K562 (cell line): ENCODE data around the gene ZNF155. TPM values are rescaled to one million over a fixed set of nuclear protein-coding genes. Genes with fewer than 3 reads are reported as not detected.
A peak's percentile ranks its signal among the peaks of the same experiment; 100 is the strongest.

Source experiments
- ATAC-seq: fragments of 200-7000 bp; cut with Tn5 transposase; 3 replicates; pipeline ENCODE4 v1.9.1; 2020; ENCODE audit warnings: moderate library complexity
- BruUV-seq: library from RNA; stranded (reverse); fragments of 400-500 nt; replicated peaks from 2 replicates; lab custom pipeline; 2021; lab: Mats Ljungman, UMichigan
- CTCF ChIA-PET: fragments of 300-600 bp; formaldehyde crosslinking; extraction: SDS; loops from one replicate; lab custom pipeline; 2021; ENCODE audit warnings: low intra/inter-chr PET ratio; lab: Yijun Ruan, JAX
- POLR2A ChIA-PET: fragments of 300-600, 350-650 bp; sonication (Branson Sonifier 250); formaldehyde crosslinking; extraction: SDS; loops from one replicate; lab custom pipeline; 2021; ENCODE audit warnings: antibody characterized with exemption, inconsistent platforms; lab: Yijun Ruan, JAX
- DNase-seq, 4 experiments: peaks; one replicate each; pipeline versions ENCODE4 v3.0.0 to v3.0.0-alpha.2; 2011 to 2018; ENCODE audit warnings: low spot score in 3 of 4, mixed read lengths in 3 of 4; ENCODE audit errors: extremely low read depth in 1 of 4
- FAIRE-seq: peaks from 2 replicates; lab custom pipeline; 2011; peaks lifted over from hg19 to GRCh38; lab: Jason Lieb, UNC
- H2AFZ ChIP-seq: 2 replicates; pipeline ENCODE4 v1.6.0; 2011; ENCODE audit warnings: low read depth, low read length, control low read depth, inconsistent platforms
- H3K27ac ChIP-seq: fragments of 200-600 bp; 3 replicates; pipeline ENCODE4 v1.8.0; 2011; ENCODE audit warnings: low read depth, mild to moderate bottlenecking, control low read depth, inconsistent platforms, low read length, moderate library complexity, mixed read lengths; ENCODE audit errors: extremely low read depth
- H3K27me3 ChIP-seq, 2 experiments: fragments of 300-600 bp in 1 of 2; 2 replicates in 1 of 2; 3 replicates in 1 of 2; pipeline versions ENCODE4 v1.6.0 to v1.8.0; 2011; ENCODE audit warnings: inconsistent platforms in 2 of 2, low read length in 2 of 2, mild to moderate bottlenecking in 1 of 2, mixed read lengths in 1 of 2, moderate library complexity in 1 of 2; ENCODE audit not compliant: control insufficient read depth in 2 of 2, insufficient read depth in 2 of 2
- H3K36me3 ChIP-seq: fragments of 300-600 bp; 3 replicates; pipeline ENCODE4 v1.8.0; 2011; ENCODE audit warnings: mild to moderate bottlenecking, low read length, inconsistent platforms; ENCODE audit not compliant: control insufficient read depth, insufficient read depth
- H3K4me1 ChIP-seq, 2 experiments: fragments of 200-600 bp in 1 of 2; replicated peaks in 1 of 2; 2 replicates in 1 of 2; 3 replicates in 1 of 2; pipeline versions ENCODE4 v1.5.1 to v1.8.0; 2011; ENCODE audit warnings: inconsistent platforms in 2 of 2, low read length in 2 of 2, mild to moderate bottlenecking in 1 of 2, mixed read lengths in 1 of 2, moderate library complexity in 1 of 2; ENCODE audit not compliant: control insufficient read depth in 2 of 2, insufficient read depth in 2 of 2
- H3K4me2 ChIP-seq: 2 replicates; pipeline ENCODE4 v1.6.1; 2011; ENCODE audit warnings: low read length, control low read depth, inconsistent platforms, mixed read lengths; ENCODE audit not compliant: insufficient read depth
- H3K4me3 ChIP-seq: fragments of 200-600 bp; sonication (generic), shearing (Covaris generic); 2 replicates; pipeline ENCODE4 v1.5.1; 2016; ENCODE audit warnings: control low read depth, inconsistent platforms
- H3K79me2 ChIP-seq: fragments of 200-600 bp; 3 replicates; pipeline ENCODE4 v1.8.0; 2011; ENCODE audit warnings: low read length, inconsistent platforms; ENCODE audit not compliant: control insufficient read depth, insufficient read depth
- H3K9ac ChIP-seq, 2 experiments: 2 replicates each; pipeline versions ENCODE4 v1.6.0 to v1.6.1; 2011; ENCODE audit warnings: low read depth in 2 of 2, low read length in 2 of 2, control low read depth in 1 of 2, inconsistent platforms in 1 of 2, mild to moderate bottlenecking in 1 of 2, mixed read lengths in 1 of 2; ENCODE audit not compliant: insufficient read depth in 1 of 2
- H3K9me1 ChIP-seq: one replicate; pipeline ENCODE4 v1.6.0; 2011; ENCODE audit warnings: inconsistent platforms, mild to moderate bottlenecking, low read length, moderate library complexity; ENCODE audit not compliant: control insufficient read depth, insufficient read depth
- H3K9me3 ChIP-seq: replicated peaks from 2 replicates; pipeline ENCODE4 v1.5.1; 2011; ENCODE audit warnings: low read depth, low read length, inconsistent platforms; ENCODE audit not compliant: control insufficient read depth, insufficient read depth
- H4K20me1 ChIP-seq: replicated peaks from 2 replicates; pipeline ENCODE4 v1.6.1; 2011; ENCODE audit warnings: low read length, inconsistent platforms, mixed read lengths; ENCODE audit not compliant: control insufficient read depth, insufficient read depth
- CBX2 ChIP-seq: fragments of 200-600 bp; sonication (generic); IDR thresholded peaks from one replicate; pipeline ENCODE4 v1.6.1; 2012; ENCODE audit warnings: mild to moderate bottlenecking, low read length, inconsistent platforms; ENCODE audit not compliant: insufficient read depth, poor library complexity, severe bottlenecking
- FOXP1 ChIP-seq: sonication (generic); formaldehyde crosslinking; IDR thresholded peaks from 2 replicates; pipeline ENCODE4 v1.8.0; 2022; ENCODE audit warnings: mild to moderate bottlenecking, missing genetic modification reagents
- GABPB2 ChIP-seq: fragments of 250-450 bp; sonication (Bioruptor Pico); conservative IDR thresholded peaks from 2 replicates; pipeline ENCODE4 v1.5.1; 2021; ENCODE audit warnings: mild to moderate bottlenecking
- MEIS2 ChIP-seq: fragments of 450-650 bp; IDR thresholded peaks from 2 replicates; pipeline ENCODE4 v1.6.1; 2014; ENCODE audit warnings: mild to moderate bottlenecking; ENCODE audit not compliant: partially characterized antibody
- POLR3A ChIP-seq: IDR thresholded peaks from 2 replicates; pipeline ENCODE4 v1.6.1; 2011; ENCODE audit warnings: borderline replicate concordance, mild to moderate bottlenecking, moderate library complexity; ENCODE audit not compliant: insufficient read length, insufficient read depth; ENCODE audit errors: extremely low read depth
- SRF ChIP-seq, 2 experiments: fragments of 250-450, 450-650 bp in 1 of 2; sonication (Bioruptor Pico) in 1 of 2; sonication (generic) in 1 of 2; formaldehyde crosslinking; IDR thresholded peaks; 2 replicates each; pipeline versions ENCODE4 v1.5.0 to v1.5.1; 2020 to 2022; ENCODE audit warnings: mild to moderate bottlenecking in 1 of 2, missing genetic modification reagents in 1 of 2
- ZFP1 ChIP-seq: fragments of 450-650 bp; formaldehyde crosslinking; IDR thresholded peaks from 2 replicates; pipeline ENCODE4 v1.4.0; 2020; ENCODE audit warnings: mild to moderate bottlenecking, mixed read lengths
- ZNF431 ChIP-seq: sonication (generic); formaldehyde crosslinking; IDR thresholded peaks from 2 replicates; pipeline ENCODE4 v1.8.0; 2022; ENCODE audit warnings: mild to moderate bottlenecking, missing genetic modification reagents
- ZNF436 ChIP-seq: fragments of 250-450, 450-650 bp; sonication (Bioruptor Pico); formaldehyde crosslinking; IDR thresholded peaks from 2 replicates; pipeline ENCODE4 v1.7.0; 2020; ENCODE audit warnings: mild to moderate bottlenecking
- WGBS: fragments of 100-300 bp; shearing (Covaris generic); methylation state at CpG from one replicate; pipeline ENCODE4 v1.1.6; 2016; ENCODE audit warnings: low coverage, mixed read lengths; ENCODE audit not compliant: insufficient coverage; ENCODE audit errors: missing lambda C conversion rate; 5-methylcytosine and 5-hydroxymethylcytosine counted together
- in situ Hi-C: fragments of 300-500 bp; cut with MboI; formaldehyde crosslinking; loops from 4 replicates; pipeline ENCODE4 v1.15.0; 2018; ENCODE audit warnings: inconsistent platforms, mixed read lengths
- intact Hi-C: fragments of 100-400 bp; cut with micrococcal nuclease; formaldehyde crosslinking; loops from 2 replicates; pipeline ENCODE4 v1.14.2; 2022
- polyA plus RNA-seq, 8 experiments: library from polyadenylated mRNA; depleted of rRNA in 4 of 8; stranded (reverse) in 5 of 8; unstranded in 3 of 8; fragments of >200 nt; fragmentation: Nextera tagmentation in 2 of 8; fragmentation: Illumina TruSeq in 1 of 8; extraction: Ambion mirVana in 2 of 8; extraction: Trizol in 1 of 8; gene quantifications; 2 replicates each; pipeline versions ENCODE4 v1.2.1 to v1.2.3, GENCODE V29; 2011 to 2014; ENCODE audit warnings: inconsistent platforms in 1 of 8, missing spikeins in 1 of 8
- total RNA-seq, 7 experiments: library from RNA; depleted of rRNA in 6 of 7; stranded (reverse); fragments of >200 nt in 6 of 7; fragmentation: Illumina TruSeq in 2 of 7; extraction: Trizol in 2 of 7; gene quantifications; 2 replicates each; pipeline versions ENCODE4 v1.2.1 to v1.2.3, GENCODE V29; 2011 to 2021; ENCODE audit warnings: low replicate concordance in 1 of 7
- TF ChIP-seq, protein P1 (sequence below): fragments of 450-650 bp; IDR thresholded peaks from 2 replicates; pipeline ENCODE4 v1.6.1; 2016; ENCODE audit warnings: borderline replicate concordance
- TF ChIP-seq, protein P2 (sequence below): sonication (generic); formaldehyde crosslinking; IDR thresholded peaks from 2 replicates; pipeline ENCODE4 v1.8.0; 2023; ENCODE audit warnings: mild to moderate bottlenecking, missing genetic modification reagents

ZNF155 gene
- total and polyA plus RNA-seq, 9 of the 15 experiments (the other 6 are each of a cell fraction or from before 2014, with no cell fraction given) = 0.09 to 0.76 (median 0.37) TPM

DNA sequence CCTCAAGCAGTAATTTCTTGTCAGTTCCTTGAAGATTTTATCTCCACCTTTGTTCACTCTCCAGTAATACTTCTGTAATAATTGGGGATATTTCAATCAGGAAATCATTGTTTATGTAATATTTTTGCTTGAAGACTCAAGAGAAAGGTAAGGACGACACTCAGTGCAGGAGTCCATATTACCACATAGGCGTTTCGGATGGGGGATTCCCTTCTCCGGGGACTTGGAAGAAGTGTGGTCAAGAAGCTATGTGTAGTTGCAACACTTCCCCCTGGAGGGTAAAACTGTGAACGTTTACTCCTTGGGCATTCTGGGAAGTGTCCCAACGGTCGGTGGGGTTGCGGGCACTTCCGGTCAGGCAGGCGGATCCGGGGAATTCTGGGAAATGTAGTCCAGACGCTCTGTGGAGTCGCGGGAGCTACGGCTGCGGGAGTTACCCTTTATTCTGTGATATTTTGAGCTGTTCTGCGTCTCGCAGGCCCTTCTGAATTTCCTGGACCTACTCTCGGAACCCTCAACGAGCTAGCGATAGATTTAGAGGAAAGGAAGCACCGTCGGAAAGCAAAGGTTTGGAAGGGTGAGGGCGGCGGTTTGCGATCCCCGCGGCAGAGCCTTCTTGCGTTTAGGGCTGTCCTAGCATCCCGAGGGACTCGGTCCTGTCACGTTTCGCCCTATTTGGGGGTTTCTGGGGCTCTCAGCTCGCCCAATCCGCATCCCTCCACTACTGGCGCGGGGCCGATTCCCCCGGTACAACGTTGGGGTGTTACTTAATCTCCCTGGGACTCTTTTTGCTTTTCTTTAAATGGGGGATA is 32.9 kb upstream of the ZNF155 start, which contains the start of gene ZNF221:
ZNF221 (plus strand) TSS at position 395 of the 812 bp plus-strand sequence. CDS start 11,499 bp downstream, outside the sequence.
- POLR2A ChIA-PET = interaction anchor here (0.6 to 1.2 kb wide), 8 partner anchors 9 to 162 kb away, joined by 3 to 16 read pairs (median 3); partner anchors contain the start of genes ZNF222 and ZNF45
- WGBS = 4% methylated on average over 38 of the region's 40 CpGs
- Histone ChIP-seq H3K27me3 (no peaks in the 10 kb centered on the region), H3K9me3 (peaks cover 2% of the 10 kb centered on the region; the same call in 1 of the 2 replicates), H3K9ac (peak within 1 kb of the TSS; percentile 69 to 89), H3K9me1 (no peaks in the 10 kb centered on the region), H4K20me1 (no peaks in the 10 kb centered on the region), H3K4me3 (peak within 1 kb of the TSS; percentile 59), H3K27ac (peak within 1 kb of the TSS; percentile 59), H3K4me2 (peak within 1 kb of the TSS; percentile 87), H3K36me3 (no peaks in the 10 kb centered on the region), H2AFZ (peak within 1 kb of the TSS; percentile 100), H3K79me2 (no peaks in the 10 kb centered on the region), H3K4me1 (0 out of 5 replicates have a peak, but pooled peaks cover 0 to 5% of the 10 kb centered on the region in 2 experiments)
- CTCF ChIA-PET = no interaction called here
- ATAC-seq (peak; percentile 99), FAIRE-seq (peak; percentile 99), DNase-seq (peak; percentile 88 to 92 (median 89))
- in situ Hi-C loops (no loop called here), intact Hi-C loops (loop anchor here (2.0 kb wide), 1 partner anchor 16 kb away; the partner anchor contains the start of gene ZNF45)
- TSS peak; percentile 83 for BruUV-seq
- TF ChIP-seq, protein P1, sequence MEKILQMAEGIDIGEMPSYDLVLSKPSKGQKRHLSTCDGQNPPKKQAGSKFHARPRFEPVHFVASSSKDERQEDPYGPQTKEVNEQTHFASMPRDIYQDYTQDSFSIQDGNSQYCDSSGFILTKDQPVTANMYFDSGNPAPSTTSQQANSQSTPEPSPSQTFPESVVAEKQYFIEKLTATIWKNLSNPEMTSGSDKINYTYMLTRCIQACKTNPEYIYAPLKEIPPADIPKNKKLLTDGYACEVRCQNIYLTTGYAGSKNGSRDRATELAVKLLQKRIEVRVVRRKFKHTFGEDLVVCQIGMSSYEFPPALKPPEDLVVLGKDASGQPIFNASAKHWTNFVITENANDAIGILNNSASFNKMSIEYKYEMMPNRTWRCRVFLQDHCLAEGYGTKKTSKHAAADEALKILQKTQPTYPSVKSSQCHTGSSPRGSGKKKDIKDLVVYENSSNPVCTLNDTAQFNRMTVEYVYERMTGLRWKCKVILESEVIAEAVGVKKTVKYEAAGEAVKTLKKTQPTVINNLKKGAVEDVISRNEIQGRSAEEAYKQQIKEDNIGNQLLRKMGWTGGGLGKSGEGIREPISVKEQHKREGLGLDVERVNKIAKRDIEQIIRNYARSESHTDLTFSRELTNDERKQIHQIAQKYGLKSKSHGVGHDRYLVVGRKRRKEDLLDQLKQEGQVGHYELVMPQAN = no peak
- no peak for TF ChIP-seq SRF (CRISPR knock-in tag; IDR thresholded peaks at IDR 0.05)
- no peak for TF ChIP-seq FOXP1 (CRISPR knock-in tag)
- no peak for TF ChIP-seq MEIS2
- no peak for TF ChIP-seq CBX2
- TF ChIP-seq, protein P2, sequence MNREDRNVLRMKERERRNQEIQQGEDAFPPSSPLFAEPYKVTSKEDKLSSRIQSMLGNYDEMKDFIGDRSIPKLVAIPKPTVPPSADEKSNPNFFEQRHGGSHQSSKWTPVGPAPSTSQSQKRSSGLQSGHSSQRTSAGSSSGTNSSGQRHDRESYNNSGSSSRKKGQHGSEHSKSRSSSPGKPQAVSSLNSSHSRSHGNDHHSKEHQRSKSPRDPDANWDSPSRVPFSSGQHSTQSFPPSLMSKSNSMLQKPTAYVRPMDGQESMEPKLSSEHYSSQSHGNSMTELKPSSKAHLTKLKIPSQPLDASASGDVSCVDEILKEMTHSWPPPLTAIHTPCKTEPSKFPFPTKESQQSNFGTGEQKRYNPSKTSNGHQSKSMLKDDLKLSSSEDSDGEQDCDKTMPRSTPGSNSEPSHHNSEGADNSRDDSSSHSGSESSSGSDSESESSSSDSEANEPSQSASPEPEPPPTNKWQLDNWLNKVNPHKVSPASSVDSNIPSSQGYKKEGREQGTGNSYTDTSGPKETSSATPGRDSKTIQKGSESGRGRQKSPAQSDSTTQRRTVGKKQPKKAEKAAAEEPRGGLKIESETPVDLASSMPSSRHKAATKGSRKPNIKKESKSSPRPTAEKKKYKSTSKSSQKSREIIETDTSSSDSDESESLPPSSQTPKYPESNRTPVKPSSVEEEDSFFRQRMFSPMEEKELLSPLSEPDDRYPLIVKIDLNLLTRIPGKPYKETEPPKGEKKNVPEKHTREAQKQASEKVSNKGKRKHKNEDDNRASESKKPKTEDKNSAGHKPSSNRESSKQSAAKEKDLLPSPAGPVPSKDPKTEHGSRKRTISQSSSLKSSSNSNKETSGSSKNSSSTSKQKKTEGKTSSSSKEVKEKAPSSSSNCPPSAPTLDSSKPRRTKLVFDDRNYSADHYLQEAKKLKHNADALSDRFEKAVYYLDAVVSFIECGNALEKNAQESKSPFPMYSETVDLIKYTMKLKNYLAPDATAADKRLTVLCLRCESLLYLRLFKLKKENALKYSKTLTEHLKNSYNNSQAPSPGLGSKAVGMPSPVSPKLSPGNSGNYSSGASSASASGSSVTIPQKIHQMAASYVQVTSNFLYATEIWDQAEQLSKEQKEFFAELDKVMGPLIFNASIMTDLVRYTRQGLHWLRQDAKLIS (CRISPR knock-in tag) = no peak
- TF ChIP-seq ZNF431 (CRISPR knock-in tag) = no peak
- no peak for TF ChIP-seq POLR3A
- TF ChIP-seq ZFP1 = no peak
- no peak for TF ChIP-seq ZNF436 (CRISPR knock-in tag)
- no peak for TF ChIP-seq GABPB2
